SHP77 treated with DMSO at 0.1 percent for 48 hours (cell line): ENCODE results near the gene UNK.
"Not testable (repeated sequence)": the region's sequence is repeated elsewhere in the genome, so short reads cannot be mapped to it uniquely, and the experiment has no call there.

Source experiments
- DNase-seq: peaks from one replicate; lab custom pipeline; 2025; lab: John Stamatoyannopoulos, UW

Gene UNK

DNA sequence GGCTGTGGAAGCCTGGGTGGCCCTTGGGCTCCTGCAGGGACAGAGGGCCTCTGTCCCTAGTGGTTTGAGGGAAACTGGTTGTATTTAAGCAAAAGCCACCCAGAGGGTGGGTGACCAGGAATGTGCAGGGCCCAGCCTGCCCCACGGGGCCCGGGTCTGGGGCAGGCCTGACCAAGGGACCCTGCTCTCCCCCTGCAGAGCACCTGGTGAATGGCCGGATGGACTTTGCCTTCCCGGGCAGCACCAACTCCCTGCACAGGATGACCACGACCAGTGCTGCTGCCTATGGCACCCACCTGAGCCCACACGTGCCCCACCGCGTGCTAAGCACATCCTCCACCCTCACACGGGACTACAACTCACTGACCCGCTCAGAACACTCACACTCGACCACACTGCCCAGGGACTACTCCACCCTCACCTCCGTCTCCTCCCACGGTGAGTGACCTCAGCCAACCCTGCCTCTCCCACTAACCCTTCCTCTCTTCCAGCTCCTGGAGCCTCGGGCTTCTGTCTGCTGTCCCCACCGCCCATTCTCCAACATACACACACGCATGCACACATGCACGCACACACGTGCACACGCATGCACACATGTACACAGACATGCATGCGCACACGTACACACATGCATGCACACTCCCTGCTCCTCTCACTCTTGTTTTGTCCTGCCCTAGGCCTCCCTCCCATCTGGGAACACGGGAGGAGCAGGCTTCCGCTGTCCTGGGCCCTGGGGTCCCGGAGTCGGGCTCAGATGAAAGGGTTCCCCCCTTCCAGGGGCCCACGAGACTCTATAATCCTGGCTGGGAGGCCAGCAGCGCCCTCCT lies 30.0 kb upstream of the UNK start:
- no peak for DNase-seq

GRCh38 chr17:75755205-75755901 lies 29.3 kb upstream of the UNK start:
- DNase-seq: no peak

DNA sequence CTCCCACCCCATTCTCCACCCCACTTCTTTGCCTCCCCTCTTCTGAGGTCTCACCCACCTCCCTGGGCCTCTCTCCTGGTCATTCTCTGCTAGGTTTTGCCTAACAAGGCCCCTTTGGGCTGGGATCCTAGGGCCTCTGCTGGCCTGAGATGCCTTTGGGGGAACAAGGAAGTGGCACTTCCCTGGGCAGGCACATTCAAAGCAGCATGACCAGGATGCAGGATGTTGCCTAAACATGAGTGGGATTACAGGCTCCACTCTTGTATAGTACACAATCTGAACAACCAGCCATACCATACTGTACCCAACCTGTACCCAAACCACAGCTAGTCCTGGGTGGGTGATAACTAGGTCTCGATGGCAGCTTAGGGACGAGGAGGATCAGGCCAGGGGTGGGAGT lies 28.6 kb upstream of the UNK start:
- no peak for DNase-seq

DNA sequence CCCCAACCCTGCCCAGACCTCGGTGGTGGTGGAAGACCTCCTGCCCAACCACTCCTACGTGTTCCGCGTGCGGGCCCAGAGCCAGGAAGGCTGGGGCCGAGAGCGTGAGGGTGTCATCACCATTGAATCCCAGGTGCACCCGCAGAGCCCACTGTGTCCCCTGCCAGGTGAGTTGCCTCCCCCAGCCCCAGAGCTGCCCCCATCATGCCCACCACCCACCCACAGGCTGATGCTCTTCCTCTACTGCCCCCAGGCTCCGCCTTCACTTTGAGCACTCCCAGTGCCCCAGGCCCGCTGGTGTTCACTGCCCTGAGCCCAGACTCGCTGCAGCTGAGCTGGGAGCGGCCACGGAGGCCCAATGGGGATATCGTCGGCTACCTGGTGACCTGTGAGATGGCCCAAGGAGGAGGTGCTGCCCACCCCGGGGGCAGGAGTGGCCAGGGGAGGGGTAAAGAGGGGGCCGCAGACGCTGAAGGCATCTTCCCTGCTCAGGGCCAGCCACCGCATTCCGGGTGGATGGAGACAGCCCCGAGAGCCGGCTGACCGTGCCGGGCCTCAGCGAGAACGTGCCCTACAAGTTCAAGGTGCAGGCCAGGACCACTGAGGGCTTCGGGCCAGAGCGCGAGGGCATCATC lies 28.0 kb upstream of the UNK start:
- no peak for DNase-seq

GRCh38 chr17:75757086-75757681 lies 27.4 kb upstream of the UNK start:
- no peak for DNase-seq

GRCh38 chr17:75758131-75758905 lies 26.3 kb upstream of the UNK start:
- no peak for DNase-seq

DNA sequence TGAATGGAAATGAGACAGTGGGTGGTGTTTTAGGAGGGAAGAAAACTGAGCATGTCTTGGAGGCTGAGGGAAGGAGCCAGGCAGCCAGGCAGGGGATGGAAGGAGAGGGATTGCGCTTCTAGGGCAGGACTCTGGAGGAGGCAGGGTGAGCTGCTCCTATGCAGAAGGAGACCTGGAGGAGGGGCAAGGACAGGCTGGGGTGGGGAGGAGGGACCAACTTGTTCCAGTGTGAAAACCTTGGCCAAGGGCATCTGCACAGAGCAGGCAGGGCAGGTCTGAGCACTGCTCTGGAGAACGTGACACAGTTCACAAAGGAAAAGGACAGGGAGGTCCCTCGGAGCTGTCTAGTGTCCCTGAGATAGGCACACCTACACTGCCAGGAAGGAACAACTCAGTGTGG lies 25.1 kb upstream of the UNK start:
- no peak for DNase-seq

DNA sequence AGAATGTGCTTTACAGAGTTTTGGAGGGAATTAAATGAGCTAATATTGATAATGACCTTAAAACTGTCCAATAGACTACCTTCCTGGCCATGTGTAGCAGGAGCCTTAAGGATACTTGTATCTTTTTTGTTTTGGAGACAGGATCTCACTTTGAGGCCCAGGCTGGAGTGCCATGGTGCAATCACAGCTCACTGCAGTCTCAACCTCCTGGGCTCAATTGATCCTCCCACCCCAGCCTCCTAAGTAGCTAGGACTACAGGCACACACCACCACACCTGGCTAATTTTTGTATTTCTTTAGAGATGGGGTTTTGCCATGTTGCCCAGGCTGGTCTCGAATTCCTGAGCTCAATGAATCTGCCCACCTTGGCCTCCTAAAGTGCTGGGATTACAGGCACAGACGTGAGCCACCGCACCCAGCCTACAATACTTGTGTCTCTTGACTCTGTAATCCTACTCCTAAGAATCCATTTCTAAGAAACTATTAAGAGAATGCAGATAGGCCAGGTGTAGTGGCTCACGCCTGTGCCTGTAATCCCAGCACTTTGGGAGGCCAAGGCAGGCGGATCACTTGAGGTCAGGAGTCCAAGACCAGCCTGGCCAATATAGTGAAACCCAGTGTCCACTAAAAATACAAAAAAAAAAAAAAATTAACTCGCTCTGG lies 24.5 kb upstream of the UNK start:
- DNase-seq: not testable (repeated sequence)

- DNase-seq: no peak
Measured at GRCh38 chr17:75762513-75763268, 21.9 kb upstream of the UNK start.

- DNase-seq: no peak
Measured at GRCh38 chr17:75763269-75763607, 21.4 kb upstream of the UNK start.

GRCh38 chr17:75763613-75764416 lies 20.8 kb upstream of the UNK start:
- no peak for DNase-seq

GRCh38 chr17:75764417-75764710 lies 20.2 kb upstream of the UNK start:
- no peak for DNase-seq

DNA sequence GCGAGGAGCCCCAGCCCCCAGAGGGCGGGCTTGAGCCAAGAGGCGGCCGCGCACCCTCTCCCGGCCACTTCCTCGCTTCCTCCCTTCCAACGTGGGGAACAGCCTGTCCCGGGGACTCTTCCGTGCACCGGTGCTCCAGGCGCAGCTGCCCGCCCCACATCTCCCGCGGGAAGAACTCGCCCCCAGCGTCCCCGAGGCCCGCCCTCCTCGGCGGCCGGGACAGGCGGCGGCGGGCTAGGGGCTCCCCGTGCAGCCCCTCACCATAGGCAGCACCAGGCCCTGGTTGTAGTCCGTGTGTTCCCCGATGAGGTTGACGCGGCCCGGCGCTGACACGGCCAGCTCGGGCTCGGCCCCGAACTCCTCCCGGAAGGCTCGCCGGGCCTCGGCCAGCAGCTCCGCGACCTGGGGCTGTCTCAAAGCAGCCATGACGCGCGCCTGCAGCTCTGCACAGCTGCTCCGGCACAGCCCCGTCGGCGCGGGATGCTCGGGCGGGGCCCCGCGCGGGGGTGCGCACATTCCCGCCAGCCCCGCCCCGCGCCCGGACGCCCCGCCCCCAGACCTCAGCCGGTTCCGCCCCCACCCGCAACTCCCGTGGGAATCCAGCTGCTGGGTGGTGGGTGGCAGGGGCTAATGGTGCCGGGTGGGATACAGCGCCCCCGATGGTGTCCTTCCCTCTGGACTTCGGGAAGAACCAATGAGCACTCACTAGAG lies 19.7 kb upstream of the UNK start, which contains the start of gene GALK1:
Gene GALK1 (minus strand): TSS at position 482 of the 711 bp plus-strand sequence. CDS start 56 bp downstream, at position 426.
- DNase-seq: no peak

DNA sequence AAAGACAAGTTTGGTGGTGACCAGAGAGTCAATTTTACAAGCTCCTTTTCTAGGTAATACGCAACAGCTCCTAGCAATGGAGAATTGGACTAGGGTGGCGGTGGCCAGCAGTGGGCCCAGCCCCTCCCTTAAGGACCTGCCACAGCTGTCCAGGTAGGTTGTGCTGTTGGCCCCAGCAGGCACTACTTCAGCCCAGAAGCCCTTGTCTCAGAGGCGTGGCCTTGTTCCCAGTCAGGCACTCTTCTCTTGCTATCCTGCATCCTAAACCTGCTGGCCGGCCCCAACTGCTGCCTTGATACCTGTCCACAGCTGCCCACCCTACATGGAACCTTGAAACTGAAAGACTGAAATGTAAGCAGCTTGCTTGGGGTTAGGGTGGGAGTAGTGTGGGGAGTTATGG lies 18.6 kb upstream of the UNK start:
- DNase-seq: no peak

DNA sequence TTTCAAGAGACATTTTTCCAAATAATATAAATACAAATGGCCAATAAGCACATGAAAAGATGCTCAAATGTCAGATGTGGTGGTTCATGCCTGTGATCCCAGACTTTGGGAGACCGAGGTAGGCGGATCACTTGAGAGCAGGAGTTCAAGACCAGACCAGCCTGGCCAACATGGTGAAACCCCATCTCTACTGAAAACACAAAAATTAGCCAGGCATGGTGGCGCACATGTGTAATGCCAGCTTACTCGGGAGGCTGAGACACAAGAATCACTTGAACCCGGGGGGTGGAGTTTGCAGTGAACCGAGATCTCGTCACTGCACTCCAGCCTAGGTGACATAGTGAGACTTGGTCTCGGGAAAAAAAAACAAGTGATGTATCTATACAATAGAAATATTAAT lies 16.7 kb upstream of the UNK start:
- no peak for DNase-seq

DNA sequence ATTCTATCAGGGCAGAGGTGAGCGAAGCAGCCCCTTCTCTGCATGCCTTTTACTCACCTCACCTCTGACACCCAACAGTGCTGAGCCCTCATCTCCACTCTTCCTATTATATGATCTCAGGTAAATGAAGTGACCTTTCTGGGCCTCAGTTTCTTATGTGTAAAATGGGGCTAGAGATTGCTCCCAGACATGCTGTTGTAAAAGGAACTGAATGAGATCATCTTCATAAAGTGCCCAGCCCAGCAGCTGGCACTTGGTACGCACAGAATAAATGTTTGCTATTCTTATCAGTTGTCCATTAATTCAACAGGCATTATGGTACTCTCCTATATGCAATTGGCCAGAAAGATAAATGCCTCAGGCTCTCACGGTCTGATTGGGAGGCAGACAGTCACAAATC lies 15.1 kb upstream of the UNK start:
- DNase-seq: no peak

DNA sequence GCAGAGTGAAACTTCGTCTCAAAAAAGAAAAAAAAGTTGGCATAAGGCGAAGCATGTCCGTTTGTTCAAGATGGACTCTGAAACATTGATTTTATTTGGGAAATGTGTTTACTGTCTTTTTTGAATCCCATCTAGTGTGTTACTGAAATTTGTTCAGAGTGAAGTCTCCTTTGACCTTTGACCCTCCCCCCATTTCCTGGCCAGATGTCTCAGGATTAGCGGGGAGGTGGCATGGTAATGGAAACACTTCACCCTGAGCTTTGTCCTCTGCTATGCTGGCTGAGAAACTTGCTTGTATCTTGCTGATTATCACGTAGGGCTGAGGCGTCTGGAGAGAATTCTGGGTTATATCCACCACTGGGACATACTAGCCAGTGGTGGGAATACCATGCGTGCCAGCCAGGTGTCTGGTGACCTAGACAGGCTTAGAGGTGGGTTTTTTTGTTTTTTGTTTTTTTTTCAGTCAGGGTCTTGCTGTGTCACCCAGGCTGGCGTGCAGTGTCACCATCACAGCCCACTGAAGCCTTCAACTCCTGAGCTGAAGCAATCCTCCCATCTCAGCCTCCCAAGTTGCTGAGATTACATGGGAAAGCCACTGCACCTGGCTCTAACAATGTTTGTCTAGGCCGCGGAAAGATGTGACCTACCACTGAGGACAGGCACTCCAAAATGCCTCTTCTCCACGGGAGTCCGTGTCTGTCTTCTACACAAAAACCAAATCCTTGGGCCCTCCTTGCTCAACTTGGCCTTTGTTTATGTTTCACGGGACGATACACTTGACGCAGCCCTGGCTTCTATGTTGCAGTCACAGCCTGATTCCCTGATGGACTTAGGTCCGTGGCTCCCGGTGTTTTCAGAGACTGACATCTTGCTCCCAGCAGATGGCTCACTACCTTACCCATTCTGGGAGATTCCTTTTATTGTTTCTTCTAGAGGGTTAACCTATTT lies 13.0 kb upstream of the UNK start:
- no peak for DNase-seq

DNA sequence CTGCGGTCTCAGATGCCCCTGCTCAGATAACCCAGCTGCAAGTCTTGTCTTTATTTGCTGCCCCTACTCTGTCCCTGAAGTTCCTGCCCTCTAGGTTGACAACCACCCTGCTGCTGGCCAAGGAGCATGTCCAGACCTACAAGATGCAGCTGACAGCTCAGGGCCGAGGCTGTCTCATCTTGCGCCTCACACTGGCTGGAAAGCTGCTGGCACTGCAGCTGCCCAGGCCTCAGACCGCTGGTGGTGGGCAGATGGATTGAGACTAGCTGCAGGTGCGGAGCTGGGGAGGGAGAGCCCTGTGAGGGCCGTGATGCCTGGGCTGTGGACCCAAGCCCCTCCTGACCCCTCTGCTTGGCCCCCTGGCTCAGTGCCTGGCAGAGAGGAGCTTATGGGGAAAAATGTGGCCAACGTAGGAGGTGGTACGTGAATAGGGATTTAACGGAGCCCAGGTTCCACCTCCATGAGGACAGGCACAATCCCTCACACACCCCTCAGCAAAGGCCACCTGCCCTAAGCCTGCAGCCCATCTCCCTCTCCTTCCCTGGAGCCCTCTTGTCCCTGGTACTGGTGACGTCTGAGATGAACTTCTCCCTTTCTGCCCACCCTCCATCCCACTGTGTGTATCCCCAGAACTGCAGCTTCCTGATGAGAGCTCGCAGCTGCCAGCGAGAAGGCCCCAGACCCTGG lies 11.3 kb upstream of the UNK start:
- peak; percentile 23 for DNase-seq
